DND-41 (cell line): ENCODE data around the gene TYK2.

ENCODE experiments used
- EZH2 ChIP-seq: IDR thresholded peaks from 3 replicates; pipeline ENCODE4 v1.6.1; 2012; ENCODE audit warnings: borderline replicate concordance, low read depth, mild to moderate bottlenecking, moderate library complexity, low read length, inconsistent platforms; ENCODE audit not compliant: severe bottlenecking
- TF ChIP-seq, protein P1 (sequence below): IDR thresholded peaks from 2 replicates; pipeline ENCODE4 v1.5.1; 2012; ENCODE audit warnings: borderline replicate concordance, low read length, moderate library complexity, mild to moderate bottlenecking; ENCODE audit not compliant: poor library complexity, severe bottlenecking; ENCODE audit errors: extremely low read depth

DNA sequence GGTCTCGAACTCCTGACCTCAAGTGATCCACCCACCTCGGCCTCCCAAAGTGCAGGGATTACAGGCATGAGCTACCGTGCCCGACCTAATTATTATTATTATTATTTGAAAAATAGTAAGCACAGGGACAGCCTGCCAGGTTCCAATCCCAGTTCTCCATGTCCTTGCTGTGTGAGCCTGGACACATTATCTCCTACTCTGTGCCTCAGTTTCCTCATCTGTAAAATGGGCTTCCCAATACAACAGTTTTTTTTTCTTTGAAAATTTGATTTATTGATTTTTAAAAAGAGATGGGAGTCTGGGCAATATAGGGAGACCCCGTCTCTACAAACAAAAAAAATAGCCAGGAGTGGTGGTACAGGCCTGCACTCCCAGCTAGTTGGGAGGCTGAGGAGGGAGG is 74.0 kb downstream of the TYK2 start:
- TF ChIP-seq, protein P1, sequence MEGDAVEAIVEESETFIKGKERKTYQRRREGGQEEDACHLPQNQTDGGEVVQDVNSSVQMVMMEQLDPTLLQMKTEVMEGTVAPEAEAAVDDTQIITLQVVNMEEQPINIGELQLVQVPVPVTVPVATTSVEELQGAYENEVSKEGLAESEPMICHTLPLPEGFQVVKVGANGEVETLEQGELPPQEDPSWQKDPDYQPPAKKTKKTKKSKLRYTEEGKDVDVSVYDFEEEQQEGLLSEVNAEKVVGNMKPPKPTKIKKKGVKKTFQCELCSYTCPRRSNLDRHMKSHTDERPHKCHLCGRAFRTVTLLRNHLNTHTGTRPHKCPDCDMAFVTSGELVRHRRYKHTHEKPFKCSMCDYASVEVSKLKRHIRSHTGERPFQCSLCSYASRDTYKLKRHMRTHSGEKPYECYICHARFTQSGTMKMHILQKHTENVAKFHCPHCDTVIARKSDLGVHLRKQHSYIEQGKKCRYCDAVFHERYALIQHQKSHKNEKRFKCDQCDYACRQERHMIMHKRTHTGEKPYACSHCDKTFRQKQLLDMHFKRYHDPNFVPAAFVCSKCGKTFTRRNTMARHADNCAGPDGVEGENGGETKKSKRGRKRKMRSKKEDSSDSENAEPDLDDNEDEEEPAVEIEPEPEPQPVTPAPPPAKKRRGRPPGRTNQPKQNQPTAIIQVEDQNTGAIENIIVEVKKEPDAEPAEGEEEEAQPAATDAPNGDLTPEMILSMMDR = no peak
- no peak for TF ChIP-seq EZH2
